ENCODE data around the gene KRT7.

The KRT7 gene

GRCh38 chr12:52245259-52245961 is 12.4 kb downstream of the KRT7 start:
- TF ChIP-seq FOXP2 (optimal IDR thresholded peaks at IDR 0.05; ENCODE audit: borderline replicate concordance, extremely low read depth, extremely low read length, insufficient read depth): no peak
- TF ChIP-seq TAF1 (IDR thresholded peaks at IDR 0.05; ENCODE audit: borderline replicate concordance, insufficient read depth, low read length): no peak
- TF ChIP-seq REST (IDR thresholded peaks at IDR 0.05; ENCODE audit: insufficient read depth in 1 of 2, low read depth in 2 of 2, low read length in 2 of 2): no peak
- TF ChIP-seq SIN3A (IDR thresholded peaks at IDR 0.05; ENCODE audit: borderline replicate concordance, insufficient read depth, low read length): no peak
- TF ChIP-seq POLR2AphosphoS5 (IDR thresholded peaks at IDR 0.05; ENCODE audit: low read depth, low read length): no peak

DNA sequence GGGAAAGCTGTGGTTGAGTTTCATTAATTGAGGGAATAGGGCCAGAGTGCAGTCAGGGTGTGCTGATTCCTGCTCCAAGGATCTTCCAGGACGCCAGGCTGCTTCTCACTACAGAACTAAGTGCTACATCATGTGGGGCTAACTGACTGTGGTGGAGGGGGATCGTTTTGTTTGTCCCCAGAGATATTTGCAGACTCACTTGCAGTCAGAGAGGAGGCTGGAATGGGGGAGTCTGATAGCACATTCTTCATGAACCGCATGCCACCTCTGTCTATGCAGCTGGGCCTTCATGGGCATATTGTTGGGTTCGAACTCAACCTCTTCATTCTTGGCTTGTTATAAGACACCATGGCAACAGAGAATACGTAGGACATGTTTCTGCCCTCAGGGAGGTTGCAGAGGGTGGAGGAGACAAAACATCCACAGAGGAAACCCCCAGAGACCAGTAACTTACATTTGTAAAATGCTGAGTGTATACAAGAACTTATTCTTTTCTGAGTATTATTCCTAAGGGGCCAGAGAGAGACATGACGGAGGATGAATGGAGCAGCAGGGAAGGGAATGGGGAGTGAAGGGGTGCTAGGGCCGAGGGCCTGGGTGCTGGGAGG is 13.0 kb downstream of the KRT7 start:
- TF ChIP-seq FOXP2 (optimal IDR thresholded peaks at IDR 0.05; ENCODE audit: borderline replicate concordance, extremely low read depth, extremely low read length, insufficient read depth) (no peak), POLR2AphosphoS5 (IDR thresholded peaks at IDR 0.05; ENCODE audit: low read depth, low read length) (no peak), TAF1 (IDR thresholded peaks at IDR 0.05; ENCODE audit: borderline replicate concordance, insufficient read depth, low read length) (no peak), REST (IDR thresholded peaks at IDR 0.05; ENCODE audit: insufficient read depth in 1 of 2, low read depth in 2 of 2, low read length in 2 of 2) (no peak), SIN3A (IDR thresholded peaks at IDR 0.05; ENCODE audit: borderline replicate concordance, insufficient read depth, low read length) (no peak)

- TF ChIP-seq FOXP2 (optimal IDR thresholded peaks at IDR 0.05; ENCODE audit: borderline replicate concordance, extremely low read depth, extremely low read length, insufficient read depth): no peak
These were observed 13.9 kb downstream of the KRT7 start for GRCh38 chr12:52246720-52247621.

GRCh38 chr12:52247622-52248540 is 14.8 kb downstream of the KRT7 start:
- TF ChIP-seq TAF1 (IDR thresholded peaks at IDR 0.05; ENCODE audit: borderline replicate concordance, insufficient read depth, low read length) (no peak), FOXP2 (optimal IDR thresholded peaks at IDR 0.05; ENCODE audit: borderline replicate concordance, extremely low read depth, extremely low read length, insufficient read depth) (no peak), POLR2AphosphoS5 (IDR thresholded peaks at IDR 0.05; ENCODE audit: low read depth, low read length) (no peak), REST (IDR thresholded peaks at IDR 0.05; ENCODE audit: insufficient read depth in 1 of 2, low read depth in 2 of 2, low read length in 2 of 2) (no peak), SIN3A (IDR thresholded peaks at IDR 0.05; ENCODE audit: borderline replicate concordance, insufficient read depth, low read length) (no peak)
